Adrenal gland (tissue), 12 donors: ENCODE measurements around the gene ADGRE1. TPM values are rescaled to one million over a fixed set of nuclear protein-coding genes. Genes with fewer than 3 reads are reported as not detected.

ENCODE experiments used
- DNase-seq, 7 donors: peaks; one replicate each; pipeline ENCODE4 v3.0.0-alpha.2; 2019 to 2020
- H3K27ac ChIP-seq, 5 donors: fragments of 200-600 bp; sonication (generic) in 4 of 5; 1 replicate in 3 of 5; 2 replicates in 2 of 5; pipeline versions ENCODE4 v1.5.1 to v1.8.0; 2016 to 2020; ENCODE audit warnings: mild to moderate bottlenecking in 1 of 5
- H3K27me3 ChIP-seq: fragments of 200-600 bp; 2 replicates; pipeline ENCODE4 v1.8.0; 2021
- H3K36me3 ChIP-seq, 2 donors: fragments of 200-600 bp; replicated peaks in 1 of 2; 1 replicate in 1 of 2; 2 replicates in 1 of 2; pipeline versions ENCODE4 v1.5.1 to v1.8.0; 2018 to 2022
- H3K4me1 ChIP-seq, 2 donors: fragments of 200-600 bp; replicated peaks in 1 of 2; 1 replicate in 1 of 2; 2 replicates in 1 of 2; pipeline versions ENCODE4 v1.5.1 to v1.8.0; 2018 to 2021
- H3K4me3 ChIP-seq, 4 donors: fragments of 200-600 bp; sonication (generic) in 3 of 4; one replicate each; pipeline ENCODE4 v1.5.1; 2016 to 2018
- H3K9me3 ChIP-seq, 3 donors: fragments of 200-600 bp; sonication (generic) in 1 of 3; replicated peaks in 1 of 3; 1 replicate in 2 of 3; 2 replicates in 1 of 3; pipeline versions ENCODE4 v1.5.1 to v1.8.0; 2016 to 2021
- POLR2A ChIP-seq, 2 donors: fragments of 450-650 bp; IDR thresholded peaks; one replicate each; pipeline ENCODE4 v1.6.1; 2017; ENCODE audit warnings: antibody characterized with exemption in 2 of 2, mild to moderate bottlenecking in 2 of 2, moderate library complexity in 1 of 2
- WGBS, 4 donors: extraction: QIAGEN DNeasy Blood & Tissue Kit in 2 of 4; methylation state at CpG; one replicate each; pipeline versions ENCODE4 v1.1.5 to v1.1.7; 2013 to 2017; 5-methylcytosine and 5-hydroxymethylcytosine counted together
- intact Hi-C, 2 donors: fragments of 100-400 bp; cut with DNase I; formaldehyde crosslinking; loops; one replicate each; pipeline versions ENCODE4 v1.14.1 to v1.15.0; 2022 to 2023
- polyA plus RNA-seq, 3 donors: library from polyadenylated mRNA; stranded (reverse); fragments of 200-250 nt in 2 of 3; fragments of 350-450 nt in 1 of 3; fragmentation: Illumina TruSeq in 1 of 3; extraction: RNeasy Lipid Tissue Mini Kit (QIAGEN cat#74804) in 1 of 3; gene quantifications; one replicate each; pipeline ENCODE4 v1.2.3, GENCODE V29; 2013 to 2014
- total RNA-seq, 9 donors: library from RNA; depleted of rRNA in 4 of 9; stranded (reverse); fragments of >200 nt in 4 of 9; fragments of 120-200 nt in 1 of 9; fragmentation: NEBNext Ultra II Directional in 1 of 9; extraction: Animal tissue kit (Norgen Biotek cat#: 25700) in 1 of 9; gene quantifications; one replicate each; pipeline versions ENCODE4 v1.1.0 to v1.2.4, GENCODE V29; 2013 to 2023
- TF ChIP-seq, protein P1 (sequence below), 6 experiments: fragments of 450-650 bp in 4 of 6; fragments of 200-600 bp in 2 of 6; sonication (generic) in 1 of 6; IDR thresholded peaks; 1 replicate in 5 of 6; 2 replicates in 1 of 6; pipeline versions ENCODE4 v1.5.1 to v1.8.0; 2016 to 2021; ENCODE audit warnings: antibody characterized with exemption in 6 of 6, mild to moderate bottlenecking in 2 of 6, moderate library complexity in 1 of 6
- donor health status: healthy with polysubstance abuse.
- donor health status: Bipolar disorder and iron deficiency.
- donor health status: DM: yes; HTN: yes; CAD: no.
- donor health status: DM: no; HTN: no; CAD: no.
- donor health status: DM: no; HTN: no; CAD: no.
- donor health status: DM: yes; HTN: yes; CAD: no.

Gene ADGRE1
- total and polyA plus RNA-seq, 12 donors = 0.07 to 1.2 (median 0.28) TPM; not detected in 1

DNA sequence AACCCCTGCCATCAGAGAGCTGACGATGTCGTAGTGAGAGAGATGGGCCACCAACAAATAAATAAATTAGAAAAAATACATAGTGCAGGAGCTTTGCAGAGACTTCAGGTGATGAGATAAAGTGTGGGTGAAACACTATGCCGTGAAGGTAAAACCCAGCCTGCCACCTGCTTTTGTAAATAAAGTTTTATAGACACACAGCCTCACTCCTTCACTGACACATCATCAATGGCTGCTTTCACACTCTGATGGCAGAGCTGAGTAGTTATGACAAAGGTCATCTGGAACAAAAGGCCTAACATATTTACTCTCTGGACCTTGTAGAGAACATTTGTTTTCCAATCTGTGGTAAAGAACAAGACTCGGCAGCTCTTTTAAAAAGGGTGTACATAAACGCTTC is 88.8 kb downstream of the ADGRE1 start:
- Histone ChIP-seq H3K36me3 (no peaks in the 10 kb centered on the region), H3K27me3 (no peaks in the 10 kb centered on the region), H3K4me3 (no peak overlapping the region), H3K4me1 (no peaks in the 10 kb centered on the region), H3K27ac (no peak overlapping the region), H3K9me3 (no peaks in the 10 kb centered on the region)
- no peak for DNase-seq
- intact Hi-C loops = no loop called here
- WGBS, 4 donors = 78 to 85% (median 82%) methylated on average over 5 of the region's 5 CpGs
- no peak for TF ChIP-seq POLR2A (IDR thresholded peaks at IDR 0.05)
- TF ChIP-seq, protein P1, sequence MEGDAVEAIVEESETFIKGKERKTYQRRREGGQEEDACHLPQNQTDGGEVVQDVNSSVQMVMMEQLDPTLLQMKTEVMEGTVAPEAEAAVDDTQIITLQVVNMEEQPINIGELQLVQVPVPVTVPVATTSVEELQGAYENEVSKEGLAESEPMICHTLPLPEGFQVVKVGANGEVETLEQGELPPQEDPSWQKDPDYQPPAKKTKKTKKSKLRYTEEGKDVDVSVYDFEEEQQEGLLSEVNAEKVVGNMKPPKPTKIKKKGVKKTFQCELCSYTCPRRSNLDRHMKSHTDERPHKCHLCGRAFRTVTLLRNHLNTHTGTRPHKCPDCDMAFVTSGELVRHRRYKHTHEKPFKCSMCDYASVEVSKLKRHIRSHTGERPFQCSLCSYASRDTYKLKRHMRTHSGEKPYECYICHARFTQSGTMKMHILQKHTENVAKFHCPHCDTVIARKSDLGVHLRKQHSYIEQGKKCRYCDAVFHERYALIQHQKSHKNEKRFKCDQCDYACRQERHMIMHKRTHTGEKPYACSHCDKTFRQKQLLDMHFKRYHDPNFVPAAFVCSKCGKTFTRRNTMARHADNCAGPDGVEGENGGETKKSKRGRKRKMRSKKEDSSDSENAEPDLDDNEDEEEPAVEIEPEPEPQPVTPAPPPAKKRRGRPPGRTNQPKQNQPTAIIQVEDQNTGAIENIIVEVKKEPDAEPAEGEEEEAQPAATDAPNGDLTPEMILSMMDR (IDR thresholded peaks at IDR 0.05) = no peak

DNA sequence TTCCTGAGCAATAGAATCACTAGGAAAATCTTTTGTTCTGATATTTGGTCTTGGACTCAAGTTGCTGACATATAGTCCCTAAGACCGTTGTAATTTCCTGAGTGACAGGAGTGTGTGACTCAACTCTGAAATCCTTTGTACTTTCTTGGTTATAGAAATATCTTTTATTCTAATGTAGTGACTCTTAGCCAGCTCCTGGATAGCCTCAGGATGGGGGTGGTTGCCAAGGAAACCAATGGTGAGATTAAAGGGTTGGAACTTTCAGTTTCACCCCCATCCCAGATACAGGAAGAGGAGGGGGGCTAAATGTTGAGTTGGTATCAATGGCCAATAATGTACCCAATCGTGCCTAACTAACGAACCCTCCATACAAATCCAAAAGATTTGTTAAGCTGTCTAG is 92.0 kb downstream of the ADGRE1 start:
- intact Hi-C loops = no loop called here
- WGBS, 4 donors = 60 to 80% (median 67%) methylated on average over 3 of the region's 3 CpGs
- Histone ChIP-seq H3K4me1 (no peaks in the 10 kb centered on the region), H3K27me3 (no peaks in the 10 kb centered on the region), H3K9me3 (no peaks in the 10 kb centered on the region), H3K27ac (no peak overlapping the region), H3K36me3 (no peaks in the 10 kb centered on the region), H3K4me3 (no peak overlapping the region)
- no peak for TF ChIP-seq POLR2A (IDR thresholded peaks at IDR 0.05)
- TF ChIP-seq, protein P1 (IDR thresholded peaks at IDR 0.05) = no peak
- DNase-seq = no peak

DNA sequence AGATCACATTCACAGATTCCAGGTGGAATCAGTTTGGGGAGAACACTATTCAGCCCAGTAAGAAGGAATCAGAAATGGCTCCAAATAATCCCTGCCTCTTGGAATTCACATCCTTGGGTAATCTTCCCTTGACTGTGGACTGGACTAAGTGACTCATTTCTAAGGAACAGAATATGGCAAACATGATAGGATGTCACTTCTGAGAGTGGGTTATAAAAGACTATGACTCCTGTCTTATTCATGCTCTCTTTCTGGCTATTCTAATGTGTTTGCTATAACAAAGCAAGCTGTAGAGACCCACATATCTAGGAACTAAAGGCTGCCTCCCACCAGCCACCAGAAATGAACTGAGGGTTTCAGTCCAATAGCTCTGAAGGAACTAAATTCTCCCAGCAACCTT is 96.1 kb downstream of the ADGRE1 start:
- TF ChIP-seq, protein P1 (IDR thresholded peaks at IDR 0.05) = no peak
- TF ChIP-seq POLR2A (IDR thresholded peaks at IDR 0.05) = no peak
- intact Hi-C loops = no loop called here
- no peaks in the 10 kb centered on the region for H3K4me1 ChIP-seq
- no peak for DNase-seq
- H3K27me3 ChIP-seq = no peaks in the 10 kb centered on the region
- H3K9me3 ChIP-seq = peaks cover 0 to 4% (median 0%) of the 10 kb centered on the region in 3 donors
- no peaks in the 10 kb centered on the region for H3K36me3 ChIP-seq
- no peak overlapping the region for H3K27ac ChIP-seq
- no peak overlapping the region for H3K4me3 ChIP-seq

DNA sequence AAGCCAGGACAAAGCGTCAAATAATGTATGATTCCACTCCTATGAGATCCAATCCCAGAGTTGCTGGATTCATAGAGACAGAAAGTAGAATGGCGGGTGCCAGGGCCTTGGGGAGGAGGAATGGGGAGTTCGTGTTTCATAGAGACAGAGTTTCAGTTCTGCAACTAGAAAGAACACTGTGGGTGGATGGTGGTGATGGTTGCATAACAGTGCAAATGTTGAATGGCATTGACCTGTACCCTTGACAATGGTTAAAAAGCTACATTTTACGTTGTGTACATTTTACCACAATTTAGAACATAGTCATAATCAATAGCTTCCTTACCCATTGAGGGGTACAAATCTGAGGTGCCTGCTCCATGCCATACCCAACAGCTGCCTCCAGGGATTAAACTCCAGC is 100.5 kb downstream of the ADGRE1 start:
- WGBS, 4 donors = 41 to 51% (median 46%) methylated on average over 4 of the region's 4 CpGs
- Histone ChIP-seq H3K27ac (no peak overlapping the region), H3K9me3 (peaks cover 0 to 4% (median 0%) of the 10 kb centered on the region in 3 donors), H3K27me3 (no peaks in the 10 kb centered on the region), H3K4me1 (no peaks in the 10 kb centered on the region), H3K4me3 (no peak overlapping the region), H3K36me3 (no peaks in the 10 kb centered on the region)
- intact Hi-C loops = no loop called here
- DNase-seq = no peak
- no peak for TF ChIP-seq POLR2A (IDR thresholded peaks at IDR 0.05)
- TF ChIP-seq, protein P1 (IDR thresholded peaks at IDR 0.05) = no peak
